ENCODE measurements around the gene KIAA0232.

GRCh38 chr4:6910960-6911874 is 128.7 kb downstream of the KIAA0232 start:
- TF ChIP-seq REST (IDR thresholded peaks at IDR 0.05; ENCODE audit: low read depth) = no peak
- no peak for TF ChIP-seq YY1 (IDR thresholded peaks at IDR 0.05; ENCODE audit: low read depth)
- TF ChIP-seq ZBTB7A (IDR thresholded peaks at IDR 0.05; ENCODE audit: low read depth) = no peak
- TF ChIP-seq TEAD4 (IDR thresholded peaks at IDR 0.05) = no peak
- no peak for TF ChIP-seq TCF12 (IDR thresholded peaks at IDR 0.05; ENCODE audit: low read depth)
- no peak for TF ChIP-seq EP300 (IDR thresholded peaks at IDR 0.05; ENCODE audit: borderline replicate concordance)
- TF ChIP-seq CEBPB (IDR thresholded peaks at IDR 0.05) = no peak
- TF ChIP-seq RAD21 (IDR thresholded peaks at IDR 0.05; ENCODE audit: low read depth) = no peak
- no peak for TF ChIP-seq USF1 (IDR thresholded peaks at IDR 0.05)
- no peak for TF ChIP-seq FOXM1 (IDR thresholded peaks at IDR 0.05; ENCODE audit: borderline replicate concordance, low read depth)
- no peak for TF ChIP-seq MAX (IDR thresholded peaks at IDR 0.05)
